HG02973 (cell line): ENCODE results near the gene ADCYAP1R1.
"Not testable (repeated sequence)": the region's sequence is repeated elsewhere in the genome, so short reads cannot be mapped to it uniquely, and the experiment has no call there.

Experiments
- ATAC-seq: cut with Tn5 transposase; IDR thresholded peaks from one replicate; pipeline ENCODE4 v1.9.1; 2021; ENCODE audit warnings: moderate library complexity; ENCODE audit not compliant: unreplicated experiment

The ADCYAP1R1 gene

DNA sequence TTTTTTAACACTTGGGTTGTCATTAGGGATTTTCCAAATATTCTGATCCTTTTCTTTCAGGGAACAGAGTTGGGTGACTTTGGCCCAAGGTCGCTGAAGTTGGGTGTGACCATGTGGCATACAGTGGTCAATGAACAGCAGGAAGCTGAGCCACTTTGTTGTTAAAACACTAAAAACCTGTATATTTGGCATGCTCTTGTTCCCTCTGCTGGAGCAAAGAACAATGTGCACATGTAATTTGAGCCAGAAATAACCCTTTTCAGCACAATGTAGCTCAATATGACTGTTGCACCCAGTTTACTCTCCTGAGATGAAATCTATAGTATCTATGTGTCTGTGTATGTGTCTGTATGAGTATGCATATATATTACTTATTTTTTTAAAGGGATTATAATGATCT is 74.9 kb downstream of the ADCYAP1R1 start:
- ATAC-seq = no peak

DNA sequence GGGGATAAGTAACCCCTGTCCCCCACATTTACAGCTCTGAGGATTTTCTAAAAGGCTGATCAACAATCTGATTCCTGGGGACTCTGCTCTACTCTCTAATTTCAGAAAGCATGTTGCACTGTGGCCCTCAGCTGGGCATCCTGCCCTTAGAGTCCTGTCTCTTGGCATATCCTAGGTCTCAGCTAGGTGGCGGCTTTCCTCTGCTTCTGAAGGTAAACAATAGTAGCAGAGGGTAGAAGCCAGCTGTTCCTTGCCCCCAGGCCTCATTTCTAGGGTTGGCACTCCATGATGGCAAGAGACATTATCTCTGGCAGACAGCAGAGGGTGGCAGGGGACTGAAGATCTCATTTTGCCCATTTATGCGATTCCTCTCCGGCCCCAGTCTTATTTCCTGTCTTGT is 77.0 kb downstream of the ADCYAP1R1 start:
- ATAC-seq = no peak

DNA sequence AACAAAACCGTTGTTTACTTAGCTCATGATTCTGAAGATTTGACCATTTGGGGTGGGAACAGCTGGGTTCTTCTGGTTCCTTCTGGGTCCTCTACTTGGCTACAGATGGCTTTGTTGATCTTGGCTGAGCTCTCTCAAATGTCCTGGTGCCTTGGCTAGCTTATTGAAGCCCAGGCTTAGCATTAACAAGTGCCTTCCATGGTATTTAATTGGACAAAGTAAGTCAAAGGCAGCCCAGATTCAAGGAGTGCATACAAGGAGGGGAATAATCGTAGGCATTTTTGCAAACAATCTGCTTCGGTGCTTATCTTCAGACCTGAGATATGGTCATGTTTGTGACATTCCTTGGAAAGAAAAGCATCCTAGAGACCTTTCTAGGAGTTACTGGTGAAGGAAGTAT is 81.4 kb downstream of the ADCYAP1R1 start:
- ATAC-seq = no peak

DNA sequence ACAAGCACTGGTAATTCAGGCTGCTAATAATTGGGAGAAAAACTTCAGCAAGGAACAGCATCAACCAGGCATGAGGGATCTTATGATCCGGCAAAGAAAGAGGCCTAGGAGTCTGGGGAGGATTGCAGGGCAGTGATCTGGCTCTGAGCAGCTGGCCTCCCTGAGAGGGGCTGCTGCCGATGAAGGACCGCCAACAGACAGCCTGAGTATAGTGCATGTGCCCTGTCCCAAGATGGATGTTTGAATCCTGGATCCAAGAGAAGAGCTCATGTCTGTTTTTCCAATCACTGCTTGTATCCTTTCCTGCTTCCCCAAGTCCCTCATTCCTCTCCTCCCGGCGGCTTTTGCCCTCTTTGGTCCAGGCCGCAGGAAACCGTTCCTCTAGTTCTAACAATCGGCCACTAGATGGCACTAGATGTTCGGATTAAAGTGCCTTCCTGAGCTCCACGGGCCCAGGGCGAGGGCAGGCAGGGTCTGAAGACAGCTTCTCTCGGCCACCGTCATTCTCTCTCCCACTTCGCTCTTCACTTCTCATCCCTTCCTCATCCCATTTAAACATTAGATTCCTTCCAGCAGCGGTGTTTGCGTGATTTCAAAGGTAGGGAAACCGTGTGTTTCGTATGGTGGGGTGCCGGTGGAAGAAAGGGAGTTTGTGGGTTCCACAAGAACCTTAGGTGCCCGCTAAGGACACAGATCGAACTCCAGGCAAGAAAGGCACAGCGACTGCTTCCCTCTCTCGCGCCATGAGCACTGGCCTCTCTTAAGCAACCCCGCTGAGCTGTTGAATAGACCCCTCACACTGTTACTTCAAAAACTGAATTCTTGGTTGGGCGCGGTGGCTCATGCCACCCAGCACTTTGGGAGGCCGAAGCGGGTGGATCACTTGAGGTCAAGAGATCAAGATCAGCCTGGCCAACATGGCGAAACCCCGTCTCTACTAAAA is 82.4 kb downstream of the ADCYAP1R1 start:
- no peak for ATAC-seq

DNA sequence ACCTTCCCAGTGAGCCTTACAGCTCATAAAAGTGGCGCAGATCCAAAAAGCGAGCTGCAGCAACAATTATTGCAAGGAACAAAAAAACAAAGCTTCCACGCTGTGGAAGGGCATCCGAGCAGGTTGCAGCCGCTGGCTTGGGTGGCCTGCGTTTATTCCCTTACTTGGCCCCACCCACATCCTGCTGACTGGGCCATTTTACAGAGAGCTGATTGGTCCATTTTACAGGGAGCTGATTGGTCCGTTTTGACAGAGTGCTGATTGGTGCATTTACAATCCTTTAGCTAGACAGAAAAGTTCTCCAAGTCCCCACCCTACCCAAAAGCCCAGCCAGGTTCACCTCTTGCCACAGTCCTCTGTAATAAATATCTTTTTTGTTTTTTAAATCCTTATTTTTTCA is 85.1 kb downstream of the ADCYAP1R1 start:
- ATAC-seq = no peak

DNA sequence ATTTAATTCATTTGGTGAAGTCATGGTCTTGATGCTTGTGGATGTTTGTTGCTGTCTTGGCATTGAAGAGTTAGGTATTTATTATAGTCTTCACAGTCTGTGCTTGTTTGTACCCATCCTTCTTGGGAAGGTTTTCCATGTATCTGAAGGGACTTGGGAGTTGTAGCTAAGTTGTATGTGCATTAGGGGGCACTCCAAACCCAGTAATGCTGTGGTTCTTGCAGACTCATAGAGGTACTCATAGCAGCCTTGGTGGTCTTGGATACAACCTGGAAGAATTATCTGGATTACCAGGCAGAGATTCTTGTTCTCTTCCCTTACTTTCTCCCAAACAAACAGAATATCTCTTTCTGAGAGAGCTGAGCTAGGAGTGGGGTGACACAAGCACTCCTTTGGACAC is 93.2 kb downstream of the ADCYAP1R1 start:
- ATAC-seq = no peak

DNA sequence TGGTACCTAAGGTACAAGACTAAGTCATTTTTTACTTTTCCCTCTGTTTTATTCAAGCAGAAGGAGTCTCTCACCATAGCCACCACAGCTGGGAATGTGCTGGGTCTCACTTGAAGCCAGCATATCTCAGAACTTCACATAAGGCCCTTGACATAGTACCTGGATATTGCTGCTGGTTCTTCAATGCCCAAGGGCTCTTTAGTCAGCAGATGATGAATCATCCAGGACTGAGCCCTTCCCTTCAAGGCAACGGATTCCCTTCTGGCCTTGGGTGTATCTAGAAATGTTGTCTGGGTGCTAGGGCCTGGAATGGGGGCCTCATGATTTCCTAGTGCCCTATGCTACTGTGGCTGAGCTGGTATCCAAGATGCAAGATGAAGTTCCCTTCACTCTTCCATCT is 93.9 kb downstream of the ADCYAP1R1 start:
- ATAC-seq = no peak

DNA sequence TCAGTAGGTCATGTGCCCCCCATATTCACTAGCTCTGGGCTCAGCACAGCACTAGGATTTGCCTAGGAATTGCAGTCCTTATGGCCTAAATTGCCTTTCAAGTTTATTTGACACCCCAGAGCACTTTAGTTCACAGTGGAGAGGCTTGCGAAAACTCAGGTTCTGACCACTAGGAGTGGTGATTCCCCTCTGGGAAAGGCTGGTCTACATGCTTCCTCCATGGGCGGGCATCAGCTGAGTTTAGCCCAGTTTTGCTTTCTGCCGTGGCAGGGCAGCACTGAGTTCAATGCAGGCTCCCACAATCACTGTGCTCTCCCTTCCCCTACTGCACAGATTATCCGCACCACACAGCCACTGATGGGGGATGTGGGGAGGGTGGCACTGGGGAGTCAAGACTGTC is 94.4 kb downstream of the ADCYAP1R1 start:
- no peak for ATAC-seq

DNA sequence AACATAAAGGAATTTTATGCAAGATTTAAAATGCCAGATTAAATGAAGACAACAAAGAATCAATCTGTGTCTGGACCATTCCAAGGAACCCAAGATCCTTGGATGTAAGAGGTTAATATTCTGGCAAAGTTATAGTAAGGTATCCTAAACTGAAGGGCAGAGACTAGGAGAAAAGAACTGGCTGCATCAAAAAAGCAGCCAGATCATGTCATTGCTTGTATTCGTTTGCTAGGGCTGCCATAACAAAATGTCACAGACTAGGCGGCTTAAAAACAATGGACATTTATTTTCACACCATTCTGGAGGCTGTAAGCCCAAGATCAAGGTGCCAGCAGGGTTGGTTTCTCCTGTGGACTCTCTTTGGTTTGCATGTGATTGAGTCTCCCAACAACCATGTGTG is 99.7 kb downstream of the ADCYAP1R1 start:
- ATAC-seq = no peak

DNA sequence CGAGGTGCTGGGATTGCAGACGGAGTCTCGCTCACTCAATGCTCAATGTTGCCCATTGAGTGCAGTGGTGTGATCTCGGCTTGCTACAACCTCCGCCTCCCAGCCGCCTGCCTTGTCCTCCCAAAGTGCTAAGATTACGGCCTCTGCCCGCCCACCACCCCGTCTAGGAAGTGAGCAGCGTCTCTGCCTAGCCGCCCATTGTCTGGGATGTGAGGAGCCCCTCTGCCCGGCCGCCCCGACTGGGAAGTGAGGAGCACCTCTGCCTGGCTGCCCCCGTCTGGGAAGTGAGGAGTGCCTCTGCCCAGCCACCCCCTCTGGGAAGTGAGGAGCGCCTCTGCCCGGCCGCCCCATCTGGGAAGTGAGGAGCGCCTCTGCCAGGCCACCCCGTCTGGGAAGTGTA is 101.2 kb downstream of the ADCYAP1R1 start:
- ATAC-seq = not testable (repeated sequence)

DNA sequence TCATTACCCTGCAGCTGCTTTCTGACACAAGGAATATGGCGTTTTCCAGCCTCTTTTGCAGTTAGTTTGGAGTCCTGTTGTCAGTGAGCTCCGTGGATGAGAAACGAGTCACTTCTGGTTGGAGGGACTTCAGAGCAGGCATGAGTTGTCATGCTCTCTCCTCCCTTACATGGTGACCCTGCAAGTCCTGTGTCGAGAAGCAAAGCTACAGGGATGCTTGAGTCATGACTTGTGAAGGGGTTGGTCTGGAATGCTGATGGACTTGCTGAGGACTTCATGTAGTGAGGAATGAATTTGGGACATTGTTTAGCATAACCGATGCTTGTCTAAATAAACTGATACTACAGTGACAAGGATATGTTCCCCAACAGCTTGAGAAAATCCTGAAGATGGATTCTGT is 108.8 kb downstream of the ADCYAP1R1 start:
- no peak for ATAC-seq
